Measurements from ENCODE around the gene GAL.

Gene GAL

DNA sequence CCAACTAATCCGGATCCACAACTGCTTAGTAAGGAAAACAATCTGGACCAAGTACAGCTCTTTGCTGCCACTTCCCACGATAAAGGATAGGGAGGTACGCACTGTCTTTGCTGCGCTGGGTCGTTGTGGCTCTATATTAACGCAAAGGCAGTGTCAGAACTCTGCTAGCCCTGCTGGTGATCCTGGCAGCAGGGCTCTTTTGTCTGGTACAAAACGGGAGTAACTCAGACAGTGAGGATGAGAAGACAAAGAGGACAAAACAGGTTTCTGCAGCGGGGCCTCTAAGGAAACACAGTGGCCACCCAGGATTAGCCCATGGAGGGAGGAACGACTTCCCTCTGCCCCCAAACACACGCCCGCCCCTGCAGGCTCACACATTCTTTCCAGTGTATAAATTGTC, 26.1 kb downstream of the GAL start:
- TF ChIP-seq YY1 (IDR thresholded peaks at IDR 0.05; ENCODE audit: low read depth) = no peak
- TF ChIP-seq, protein P1, sequence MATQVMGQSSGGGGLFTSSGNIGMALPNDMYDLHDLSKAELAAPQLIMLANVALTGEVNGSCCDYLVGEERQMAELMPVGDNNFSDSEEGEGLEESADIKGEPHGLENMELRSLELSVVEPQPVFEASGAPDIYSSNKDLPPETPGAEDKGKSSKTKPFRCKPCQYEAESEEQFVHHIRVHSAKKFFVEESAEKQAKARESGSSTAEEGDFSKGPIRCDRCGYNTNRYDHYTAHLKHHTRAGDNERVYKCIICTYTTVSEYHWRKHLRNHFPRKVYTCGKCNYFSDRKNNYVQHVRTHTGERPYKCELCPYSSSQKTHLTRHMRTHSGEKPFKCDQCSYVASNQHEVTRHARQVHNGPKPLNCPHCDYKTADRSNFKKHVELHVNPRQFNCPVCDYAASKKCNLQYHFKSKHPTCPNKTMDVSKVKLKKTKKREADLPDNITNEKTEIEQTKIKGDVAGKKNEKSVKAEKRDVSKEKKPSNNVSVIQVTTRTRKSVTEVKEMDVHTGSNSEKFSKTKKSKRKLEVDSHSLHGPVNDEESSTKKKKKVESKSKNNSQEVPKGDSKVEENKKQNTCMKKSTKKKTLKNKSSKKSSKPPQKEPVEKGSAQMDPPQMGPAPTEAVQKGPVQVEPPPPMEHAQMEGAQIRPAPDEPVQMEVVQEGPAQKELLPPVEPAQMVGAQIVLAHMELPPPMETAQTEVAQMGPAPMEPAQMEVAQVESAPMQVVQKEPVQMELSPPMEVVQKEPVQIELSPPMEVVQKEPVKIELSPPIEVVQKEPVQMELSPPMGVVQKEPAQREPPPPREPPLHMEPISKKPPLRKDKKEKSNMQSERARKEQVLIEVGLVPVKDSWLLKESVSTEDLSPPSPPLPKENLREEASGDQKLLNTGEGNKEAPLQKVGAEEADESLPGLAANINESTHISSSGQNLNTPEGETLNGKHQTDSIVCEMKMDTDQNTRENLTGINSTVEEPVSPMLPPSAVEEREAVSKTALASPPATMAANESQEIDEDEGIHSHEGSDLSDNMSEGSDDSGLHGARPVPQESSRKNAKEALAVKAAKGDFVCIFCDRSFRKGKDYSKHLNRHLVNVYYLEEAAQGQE (IDR thresholded peaks at IDR 0.05; ENCODE audit: low read depth) = no peak

DNA sequence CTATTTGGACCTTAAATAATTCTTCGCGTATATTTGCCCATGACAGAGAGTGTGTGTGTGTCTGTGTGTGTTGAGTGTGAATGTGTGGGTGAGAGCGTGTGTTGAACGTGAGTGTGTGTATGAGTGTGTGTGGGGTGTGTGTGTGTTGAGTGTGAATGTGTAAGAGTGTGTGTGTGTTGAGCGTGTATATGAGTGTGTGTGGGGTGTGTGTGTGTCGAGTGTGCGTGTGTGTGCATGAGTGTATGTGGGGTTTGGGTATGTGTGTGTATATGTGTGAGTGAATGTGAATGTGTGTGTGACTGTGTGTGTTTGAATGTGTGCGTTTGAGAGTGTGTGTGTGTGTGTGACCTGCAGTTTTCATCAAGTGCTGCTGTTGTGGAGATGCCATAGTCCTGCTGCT, 26.8 kb downstream of the GAL start:
- TF ChIP-seq, protein P2, sequence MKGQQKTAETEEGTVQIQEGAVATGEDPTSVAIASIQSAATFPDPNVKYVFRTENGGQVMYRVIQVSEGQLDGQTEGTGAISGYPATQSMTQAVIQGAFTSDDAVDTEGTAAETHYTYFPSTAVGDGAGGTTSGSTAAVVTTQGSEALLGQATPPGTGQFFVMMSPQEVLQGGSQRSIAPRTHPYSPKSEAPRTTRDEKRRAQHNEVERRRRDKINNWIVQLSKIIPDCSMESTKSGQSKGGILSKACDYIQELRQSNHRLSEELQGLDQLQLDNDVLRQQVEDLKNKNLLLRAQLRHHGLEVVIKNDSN (IDR thresholded peaks at IDR 0.05) = no peak
- TF ChIP-seq FOXM1 (IDR thresholded peaks at IDR 0.05; ENCODE audit: borderline replicate concordance, low read depth) (no peak), TCF12 (IDR thresholded peaks at IDR 0.05; ENCODE audit: low read depth) (no peak), TAF1 (IDR thresholded peaks at IDR 0.05; ENCODE audit: low read depth) (no peak), ZBTB7A (IDR thresholded peaks at IDR 0.05; ENCODE audit: low read depth) (no peak), CREB1 (IDR thresholded peaks at IDR 0.05; ENCODE audit: low read depth) (no peak), EGR1 (IDR thresholded peaks at IDR 0.05) (no peak), TEAD4 (IDR thresholded peaks at IDR 0.05) (no peak), CEBPB (IDR thresholded peaks at IDR 0.05) (no peak), NFIC (IDR thresholded peaks at IDR 0.05) (no peak)
- TF ChIP-seq, protein P3, sequence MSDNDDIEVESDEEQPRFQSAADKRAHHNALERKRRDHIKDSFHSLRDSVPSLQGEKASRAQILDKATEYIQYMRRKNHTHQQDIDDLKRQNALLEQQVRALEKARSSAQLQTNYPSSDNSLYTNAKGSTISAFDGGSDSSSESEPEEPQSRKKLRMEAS (IDR thresholded peaks at IDR 0.05) = no peak
- TF ChIP-seq, protein P1 (IDR thresholded peaks at IDR 0.05; ENCODE audit: low read depth) = no peak

DNA sequence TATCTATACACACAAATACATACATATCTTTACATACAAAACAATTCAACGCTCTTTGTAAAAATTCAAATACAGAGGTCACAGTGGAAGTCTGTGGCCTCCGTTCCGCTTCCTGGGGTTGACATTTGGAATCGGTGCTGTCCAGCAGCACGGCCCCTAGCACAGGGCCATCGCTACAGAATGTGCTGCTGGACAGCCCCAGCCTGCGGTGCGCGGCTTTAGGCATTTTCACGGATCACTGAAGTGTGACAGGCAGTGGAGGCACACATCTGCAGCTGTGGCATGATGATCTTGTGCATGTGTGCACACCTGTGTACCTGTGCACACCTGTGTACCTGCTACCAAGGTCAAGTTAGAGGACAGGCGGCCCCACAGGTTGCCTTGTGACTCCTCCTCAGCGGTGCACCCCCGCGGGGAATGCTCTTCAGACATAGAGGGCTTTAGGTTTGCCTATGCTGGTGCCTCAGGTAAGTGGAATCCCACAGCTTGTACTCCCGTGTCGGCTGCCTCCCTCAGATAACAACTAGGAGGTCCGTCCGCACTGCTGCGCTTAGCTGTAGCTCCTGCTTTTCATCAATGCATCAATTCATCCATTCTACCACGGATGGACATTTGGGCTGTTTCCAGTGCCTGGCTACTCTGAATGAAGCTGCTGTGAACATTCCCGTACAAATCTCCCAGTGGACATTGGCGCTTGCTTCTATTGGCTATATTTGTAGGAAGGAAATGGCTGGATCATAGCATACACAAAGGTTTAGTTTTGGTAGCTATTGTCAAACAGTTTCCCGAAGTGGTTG, 29.9 kb downstream of the GAL start:
- TF ChIP-seq NFIC (IDR thresholded peaks at IDR 0.05) (no peak), ZBTB7A (IDR thresholded peaks at IDR 0.05; ENCODE audit: low read depth) (no peak), TAF1 (IDR thresholded peaks at IDR 0.05; ENCODE audit: low read depth) (no peak), EP300 (IDR thresholded peaks at IDR 0.05; ENCODE audit: borderline replicate concordance) (no peak), FOXM1 (IDR thresholded peaks at IDR 0.05; ENCODE audit: borderline replicate concordance, low read depth) (no peak), YY1 (IDR thresholded peaks at IDR 0.05; ENCODE audit: low read depth) (no peak), TCF12 (IDR thresholded peaks at IDR 0.05; ENCODE audit: low read depth) (no peak), EGR1 (IDR thresholded peaks at IDR 0.05) (no peak), CEBPB (IDR thresholded peaks at IDR 0.05) (no peak), CREB1 (IDR thresholded peaks at IDR 0.05; ENCODE audit: low read depth) (no peak), RAD21 (IDR thresholded peaks at IDR 0.05; ENCODE audit: low read depth) (peak; percentile 4; the same call in 1 of the 2 replicates), TEAD4 (IDR thresholded peaks at IDR 0.05) (peak; percentile 54; the same call in 1 of the 2 replicates)
- TF ChIP-seq, protein P3 (IDR thresholded peaks at IDR 0.05) = 0 out of 2 replicates have a peak, but pooled peaks have one; percentile 55
- TF ChIP-seq, protein P1 (IDR thresholded peaks at IDR 0.05; ENCODE audit: low read depth) = peak; percentile 89
- TF ChIP-seq, protein P2 (IDR thresholded peaks at IDR 0.05) = no peak

DNA sequence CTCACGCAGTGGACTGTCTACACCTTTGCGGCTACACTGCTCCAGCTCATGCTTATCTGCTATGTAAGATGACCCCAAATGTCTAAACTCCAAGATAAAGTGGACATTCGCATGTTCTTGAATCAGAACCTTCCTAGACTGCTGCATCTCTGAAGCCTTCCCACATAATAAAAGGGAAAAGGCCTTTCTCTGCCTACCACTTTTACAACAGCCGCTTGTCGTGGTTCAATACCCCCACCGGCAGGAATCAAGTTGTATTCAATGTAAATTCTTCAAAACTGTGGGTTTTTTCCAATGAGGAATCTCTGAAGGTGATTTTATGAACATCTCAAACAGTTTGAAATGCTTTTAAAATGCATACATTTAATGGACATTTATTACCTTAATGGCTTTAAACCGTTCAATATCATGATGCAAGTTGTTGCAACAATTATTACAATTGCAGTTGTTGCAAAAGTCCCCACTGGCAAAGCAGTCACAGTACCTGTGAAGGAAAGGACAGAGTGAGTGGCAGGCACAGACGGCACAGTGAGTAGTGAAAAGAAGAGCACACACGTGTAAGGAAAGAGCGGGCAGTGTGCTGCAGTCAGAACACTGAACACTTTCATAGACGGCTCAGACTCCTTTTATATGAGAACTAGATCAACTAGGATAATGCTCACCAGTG, 31.2 kb downstream of the GAL start:
- TF ChIP-seq TEAD4 (IDR thresholded peaks at IDR 0.05) (no peak), RAD21 (IDR thresholded peaks at IDR 0.05; ENCODE audit: low read depth) (no peak)
